Erythroblast (primary cell): ENCODE measurements around the gene KIF4A.
"Not testable (repeated sequence)": the region's sequence is repeated elsewhere in the genome, so short reads cannot be mapped to it uniquely, and the experiment has no call there.

Experiments
- GATA1 ChIP-seq: IDR thresholded peaks from 2 replicates; pipeline ENCODE4 v1.6.1; 2011; ENCODE audit warnings: low read depth, mild to moderate bottlenecking, control low read depth, low read length, moderate library complexity
- POLR2A ChIP-seq: IDR thresholded peaks from 2 replicates; pipeline ENCODE4 v1.6.1; 2011; ENCODE audit warnings: mild to moderate bottlenecking, low read length

GRCh38 chrX:70368731-70369130, 78.8 kb downstream of the KIF4A start:
- not testable (repeated sequence) for TF ChIP-seq POLR2A, GATA1
